ENCODE results near the gene ZNF222. TPM values are rescaled to one million over a fixed set of nuclear protein-coding genes. Genes with fewer than 3 reads are reported as not detected.

ZNF222 gene
- total RNA-seq, 1 donor: 6.9 TPM

DNA sequence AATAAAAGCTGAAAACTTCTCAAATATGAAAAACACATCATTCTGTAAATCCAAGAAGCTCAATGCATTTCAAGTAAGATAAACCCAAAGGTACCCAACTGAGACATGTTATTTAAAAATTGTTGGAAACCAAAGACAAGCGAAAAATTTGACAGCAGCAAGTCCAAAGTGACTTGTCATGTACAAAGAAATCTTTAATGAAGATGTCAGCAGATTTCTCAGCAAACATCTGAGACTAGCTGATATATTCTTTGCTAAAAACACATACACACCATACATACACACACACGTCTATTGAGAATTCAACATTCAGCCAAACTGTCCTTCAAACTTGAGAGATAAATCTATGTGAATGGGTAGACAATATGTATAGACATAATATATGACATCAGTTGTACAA is 5.7 kb upstream of the ZNF222 start:
- no peak overlapping the region for H3K4me3 ChIP-seq (ENCODE audit: low read depth, low read length)
- no peak for DNase-seq (ENCODE audit: low read depth)
- TF ChIP-seq, protein P1, sequence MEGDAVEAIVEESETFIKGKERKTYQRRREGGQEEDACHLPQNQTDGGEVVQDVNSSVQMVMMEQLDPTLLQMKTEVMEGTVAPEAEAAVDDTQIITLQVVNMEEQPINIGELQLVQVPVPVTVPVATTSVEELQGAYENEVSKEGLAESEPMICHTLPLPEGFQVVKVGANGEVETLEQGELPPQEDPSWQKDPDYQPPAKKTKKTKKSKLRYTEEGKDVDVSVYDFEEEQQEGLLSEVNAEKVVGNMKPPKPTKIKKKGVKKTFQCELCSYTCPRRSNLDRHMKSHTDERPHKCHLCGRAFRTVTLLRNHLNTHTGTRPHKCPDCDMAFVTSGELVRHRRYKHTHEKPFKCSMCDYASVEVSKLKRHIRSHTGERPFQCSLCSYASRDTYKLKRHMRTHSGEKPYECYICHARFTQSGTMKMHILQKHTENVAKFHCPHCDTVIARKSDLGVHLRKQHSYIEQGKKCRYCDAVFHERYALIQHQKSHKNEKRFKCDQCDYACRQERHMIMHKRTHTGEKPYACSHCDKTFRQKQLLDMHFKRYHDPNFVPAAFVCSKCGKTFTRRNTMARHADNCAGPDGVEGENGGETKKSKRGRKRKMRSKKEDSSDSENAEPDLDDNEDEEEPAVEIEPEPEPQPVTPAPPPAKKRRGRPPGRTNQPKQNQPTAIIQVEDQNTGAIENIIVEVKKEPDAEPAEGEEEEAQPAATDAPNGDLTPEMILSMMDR (IDR thresholded peaks at IDR 0.05; ENCODE audit: insufficient read depth, low read depth, low read length): no peak

DNA sequence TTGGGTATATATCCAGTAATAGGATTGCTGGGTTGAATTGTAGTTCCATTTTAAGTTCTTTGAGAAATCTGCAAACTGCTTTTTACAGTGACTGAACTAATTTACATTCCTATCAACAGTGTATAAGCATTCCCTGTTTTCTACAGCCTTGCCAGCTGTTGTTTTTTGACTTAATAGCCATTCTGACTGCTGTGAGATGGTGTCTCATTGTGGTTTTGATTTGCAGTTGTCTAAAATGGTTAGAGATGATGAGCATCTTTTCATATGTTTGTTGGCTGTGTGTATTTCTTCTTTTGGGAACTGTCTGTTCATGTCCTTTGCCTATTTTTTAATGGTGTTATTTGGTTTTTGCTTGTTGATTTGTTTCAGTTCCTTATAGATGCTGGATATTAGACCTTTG is 4.0 kb upstream of the ZNF222 start:
- H3K4me3 ChIP-seq (ENCODE audit: low read depth, low read length): no peak overlapping the region
- no peak for DNase-seq (ENCODE audit: low read depth)
- TF ChIP-seq, protein P1 (IDR thresholded peaks at IDR 0.05; ENCODE audit: insufficient read depth, low read depth, low read length): no peak

DNA sequence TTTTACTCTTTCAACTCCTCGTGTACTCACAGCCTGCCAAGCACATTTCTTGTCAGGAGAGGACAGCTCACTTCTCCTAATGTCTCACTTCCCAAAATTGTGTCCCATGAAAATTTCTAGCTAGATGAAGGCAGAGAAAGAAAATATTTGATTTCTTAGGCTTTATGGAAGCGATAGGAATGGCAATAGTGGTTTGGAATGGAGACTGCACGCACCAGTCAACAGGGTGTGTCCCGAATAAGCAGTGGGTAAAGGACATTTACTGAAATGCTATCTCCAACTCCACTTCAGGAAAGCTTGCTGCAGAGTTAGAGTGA is 321 bp upstream of the ZNF222 start:
- DNase-seq (ENCODE audit: low read depth): no peak
- TF ChIP-seq, protein P1 (IDR thresholded peaks at IDR 0.05; ENCODE audit: insufficient read depth, low read depth, low read length): no peak
- peak overlapping the region; percentile 84 for H3K4me3 ChIP-seq (ENCODE audit: low read depth, low read length)

DNA sequence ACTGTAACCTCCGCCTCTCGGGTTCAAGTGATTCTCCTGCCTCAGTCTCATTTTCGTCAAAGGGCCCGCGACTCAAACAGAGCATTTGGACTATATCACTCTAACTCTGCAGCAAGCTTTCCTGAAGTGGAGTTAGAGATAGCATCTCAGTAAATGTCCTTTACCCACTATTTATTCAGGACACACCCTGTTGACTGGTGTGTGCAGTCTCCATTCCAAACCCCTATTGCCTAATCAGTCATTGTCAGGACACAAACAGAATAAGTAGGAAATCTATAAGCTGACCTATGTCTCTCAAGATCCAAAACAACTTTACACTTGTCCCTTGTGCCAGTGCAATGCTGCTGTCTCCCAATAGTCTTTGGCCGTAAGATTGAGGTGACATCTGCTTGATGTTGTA is 1.4 kb downstream of the ZNF222 start:
- TF ChIP-seq, protein P1 (IDR thresholded peaks at IDR 0.05; ENCODE audit: insufficient read depth, low read depth, low read length): no peak
- no peak overlapping the region for H3K4me3 ChIP-seq (ENCODE audit: low read depth, low read length)
- no peak for DNase-seq (ENCODE audit: low read depth)

DNA sequence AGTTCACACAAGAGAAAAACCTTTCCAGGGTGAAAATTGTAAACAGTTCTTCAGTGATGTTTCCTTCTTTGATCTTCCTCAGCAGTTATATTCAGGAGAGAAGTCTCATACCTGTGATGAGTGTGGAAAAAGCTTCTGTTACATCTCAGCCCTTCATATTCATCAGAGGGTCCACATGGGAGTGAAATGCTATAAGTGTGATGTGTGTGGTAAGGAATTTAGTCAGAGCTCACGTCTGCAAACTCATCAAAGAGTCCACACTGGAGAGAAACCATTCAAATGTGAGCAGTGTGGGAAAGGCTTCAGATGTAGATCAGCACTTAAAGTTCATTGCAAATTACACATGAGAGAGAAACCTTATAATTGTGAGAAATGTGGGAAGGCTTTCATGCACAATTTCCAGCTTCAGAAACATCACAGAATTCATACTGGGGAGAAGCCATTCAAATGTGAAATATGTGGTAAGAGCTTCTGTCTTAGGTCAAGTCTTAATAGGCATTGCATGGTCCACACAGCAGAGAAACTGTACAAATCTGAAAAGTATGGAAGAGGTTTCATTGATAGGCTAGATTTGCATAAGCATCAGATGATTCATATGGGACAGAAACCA is 6.9 kb downstream of the ZNF222 start:
- H3K4me3 ChIP-seq (ENCODE audit: low read depth, low read length): no peak overlapping the region
- TF ChIP-seq, protein P1 (IDR thresholded peaks at IDR 0.05; ENCODE audit: insufficient read depth, low read depth, low read length): no peak
- no peak for DNase-seq (ENCODE audit: low read depth)

DNA sequence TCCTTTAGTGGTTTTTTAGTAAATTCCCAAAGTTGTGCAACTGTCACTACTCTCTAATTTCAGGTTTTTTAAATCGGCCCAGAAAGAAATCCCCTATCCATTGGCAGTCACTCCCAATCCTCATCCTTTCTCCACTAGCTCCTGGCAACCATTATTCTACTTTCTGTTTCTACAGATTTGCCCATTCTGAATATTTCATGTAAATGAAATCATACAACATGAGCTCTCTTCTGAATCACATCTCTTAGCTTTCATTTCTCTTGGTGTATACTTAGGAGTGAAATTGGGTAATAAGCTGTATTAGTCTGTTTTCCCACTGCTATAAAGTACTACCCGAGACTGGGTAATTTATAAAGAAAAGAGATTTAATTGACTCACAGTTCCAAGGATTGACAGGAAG is 17.0 kb downstream of the ZNF222 start:
- DNase-seq (ENCODE audit: low read depth): no peak
- TF ChIP-seq, protein P1 (IDR thresholded peaks at IDR 0.05; ENCODE audit: insufficient read depth, low read depth, low read length): no peak
- no peak overlapping the region for H3K4me3 ChIP-seq (ENCODE audit: low read depth, low read length)
